ENCODE results near the gene FOXQ1. TPM values are rescaled to one million over a fixed set of nuclear protein-coding genes. Genes with fewer than 3 reads are reported as not detected.

FOXQ1 gene
- not detected in 2 replicates for total RNA-seq (2011; cell fraction: chromatin; rRNA removed; ENCODE audit: low replicate concordance)
- not detected in 2 replicates for total RNA-seq (2011; cell fraction: nucleolus; rRNA removed)
- total RNA-seq (2011; cell fraction: nucleoplasm; rRNA removed) = not detected in 2 replicates
- not detected in 2 replicates for total RNA-seq (2014; rRNA removed)
- total RNA-seq (2014; rRNA removed; fragmentation: Illumina TruSeq; extraction: Trizol) = not detected in 2 replicates
- not detected in 2 replicates for total RNA-seq (2015; rRNA removed; fragmentation: Illumina TruSeq; extraction: Trizol)
- not detected in 2 replicates for total RNA-seq (2021)
- polyA plus RNA-seq (2011; rRNA removed) = not detected in 2 replicates
- not detected in 2 replicates for polyA plus RNA-seq (2011; cell fraction: cytosol; rRNA removed)
- polyA plus RNA-seq (2011; cell fraction: nucleus; rRNA removed) = not detected in 2 replicates
- not detected in 2 replicates for polyA plus RNA-seq (2012)
- polyA plus RNA-seq (2014; fragmentation: Illumina TruSeq; extraction: Trizol) = not detected in 2 replicates
- polyA plus RNA-seq (2014; fragmentation: Nextera tagmentation; extraction: Ambion mirVana) = not detected
- polyA plus RNA-seq (2014; rRNA removed) = not detected in 2 replicates
- not detected in 2 replicates for polyA minus RNA-seq (2011; rRNA and poly(A)+ RNA removed)
- 1.8 TPM in 1 of 2 replicates, not detected in the other for polyA minus RNA-seq (2011; cell fraction: cytosol; rRNA and poly(A)+ RNA removed)
- 0.13 TPM in 1 of 2 replicates, not detected in the other for polyA minus RNA-seq (2011; cell fraction: nucleus; rRNA and poly(A)+ RNA removed)
- Bru-seq, nascent RNA = not detected
- not detected for BruChase-seq, experiment 1, labeled RNA remaining after a 2-hour chase
- not detected for BruChase-seq, experiment 2, labeled RNA remaining after a 6-hour chase
- long read RNA-seq, experiment 1 = 0 reads
- long read RNA-seq, experiment 2 = 0 reads
- long read RNA-seq, experiment 3 = 0 reads

GRCh38 chr6:1311400-1312202, at the start of gene FOXQ1:
TSS of gene FOXQ1 (plus strand) at chr6:1312098. CDS start at chr6:1312705, 607 bp downstream.
- TF ChIP-seq ZNF217 (CRISPR knock-in tag; IDR thresholded peaks at IDR 0.05) = no peak
- no peak for DNase-seq (ENCODE audit: extremely low read depth in 1 of 4, low spot score in 3 of 4)
- Histone ChIP-seq H3K9ac (ENCODE audit: insufficient read depth in 1 of 2, low read depth in 2 of 2, low read length in 2 of 2) (no peak within 1 kb of the TSS), H2AFZ (ENCODE audit: low read depth, low read length) (no peak within 1 kb of the TSS), H3K9me3 (replicated peaks; ENCODE audit: control insufficient read depth, insufficient read depth, low read depth, low read length) (no peaks in the 10 kb centered on the region), H3K79me2 (ENCODE audit: control insufficient read depth, insufficient read depth, low read length) (no peaks in the 10 kb centered on the region), H3K9me1 (ENCODE audit: control insufficient read depth, insufficient read depth, low read length) (no peaks in the 10 kb centered on the region), H3K4me2 (ENCODE audit: insufficient read depth, low read length) (no peak within 1 kb of the TSS), H3K4me1 (replicated peaks in 1 of 2; ENCODE audit: control insufficient read depth in 2 of 2, insufficient read depth in 2 of 2, low read length in 2 of 2) (no peaks in the 10 kb centered on the region; a peak in 1 of 5 replicates), H3K27me3 (ENCODE audit: control insufficient read depth in 2 of 2, insufficient read depth in 2 of 2, low read length in 2 of 2) (no peaks in the 10 kb centered on the region), H3K27ac (ENCODE audit: extremely low read depth, low read depth, low read length) (no peak within 1 kb of the TSS), H3K36me3 (ENCODE audit: control insufficient read depth, insufficient read depth, low read length) (no peaks in the 10 kb centered on the region), H3K4me3 (no peak within 1 kb of the TSS), H4K20me1 (replicated peaks; ENCODE audit: control insufficient read depth, insufficient read depth, low read length) (no peaks in the 10 kb centered on the region)
- ChIA-PET POLR2A (no interaction called here), CTCF (ENCODE audit: low intra/inter-chr PET ratio) (no interaction called here)
- no peak for ATAC-seq
- no TSS peak for BruUV-seq (replicated peaks)
- whole genome bisulfite sequencing (ENCODE audit: insufficient coverage, low coverage, missing lambda C conversion rate) = 33% methylated on average over 45 of the region's 75 CpGs
- FAIRE-seq = no peak
- intact Hi-C loops (cut with micrococcal nuclease) (no loop called here), in situ Hi-C loops (cut with MboI) (no loop called here)

All from K562 (cell line).